ENCODE data around the gene DNM3.

DNM3 gene

DNA sequence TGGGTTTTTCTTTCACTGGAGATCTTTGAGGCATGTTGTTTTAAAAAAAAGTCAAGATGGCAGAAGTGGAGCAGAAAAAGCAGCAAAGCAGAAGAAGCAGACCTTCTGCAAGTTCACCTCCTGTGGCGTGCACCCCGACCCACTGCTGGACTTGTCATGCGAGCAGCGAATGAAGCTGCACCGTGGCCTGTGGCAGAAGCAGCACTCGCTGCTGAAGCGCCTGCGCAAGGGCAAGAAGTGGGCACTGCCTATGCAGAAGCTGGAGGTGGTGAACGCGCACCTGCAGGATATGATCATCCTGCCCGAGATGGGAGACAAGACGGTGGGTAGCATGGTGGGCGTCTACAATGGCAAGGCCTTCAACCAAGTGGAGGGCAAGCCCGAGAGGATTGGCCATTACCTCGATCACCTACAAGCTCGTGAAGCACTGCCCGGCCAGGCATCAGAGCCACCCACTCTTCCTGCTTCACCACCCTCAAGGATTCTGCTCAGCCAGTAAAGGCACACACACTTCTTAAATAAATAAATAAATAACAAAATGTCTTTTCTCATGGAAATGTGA, 37.8 kb upstream of the DNM3 start:
- TF ChIP-seq, protein P1, sequence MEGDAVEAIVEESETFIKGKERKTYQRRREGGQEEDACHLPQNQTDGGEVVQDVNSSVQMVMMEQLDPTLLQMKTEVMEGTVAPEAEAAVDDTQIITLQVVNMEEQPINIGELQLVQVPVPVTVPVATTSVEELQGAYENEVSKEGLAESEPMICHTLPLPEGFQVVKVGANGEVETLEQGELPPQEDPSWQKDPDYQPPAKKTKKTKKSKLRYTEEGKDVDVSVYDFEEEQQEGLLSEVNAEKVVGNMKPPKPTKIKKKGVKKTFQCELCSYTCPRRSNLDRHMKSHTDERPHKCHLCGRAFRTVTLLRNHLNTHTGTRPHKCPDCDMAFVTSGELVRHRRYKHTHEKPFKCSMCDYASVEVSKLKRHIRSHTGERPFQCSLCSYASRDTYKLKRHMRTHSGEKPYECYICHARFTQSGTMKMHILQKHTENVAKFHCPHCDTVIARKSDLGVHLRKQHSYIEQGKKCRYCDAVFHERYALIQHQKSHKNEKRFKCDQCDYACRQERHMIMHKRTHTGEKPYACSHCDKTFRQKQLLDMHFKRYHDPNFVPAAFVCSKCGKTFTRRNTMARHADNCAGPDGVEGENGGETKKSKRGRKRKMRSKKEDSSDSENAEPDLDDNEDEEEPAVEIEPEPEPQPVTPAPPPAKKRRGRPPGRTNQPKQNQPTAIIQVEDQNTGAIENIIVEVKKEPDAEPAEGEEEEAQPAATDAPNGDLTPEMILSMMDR (conservative IDR thresholded peaks at IDR 0.05; ENCODE audit: low read depth, low read length), result no peak
- H3K4me3 ChIP-seq (ENCODE audit: low read depth, low read length), result no peak overlapping the region
- no peak for DNase-seq (ENCODE audit: low read depth)

DNA sequence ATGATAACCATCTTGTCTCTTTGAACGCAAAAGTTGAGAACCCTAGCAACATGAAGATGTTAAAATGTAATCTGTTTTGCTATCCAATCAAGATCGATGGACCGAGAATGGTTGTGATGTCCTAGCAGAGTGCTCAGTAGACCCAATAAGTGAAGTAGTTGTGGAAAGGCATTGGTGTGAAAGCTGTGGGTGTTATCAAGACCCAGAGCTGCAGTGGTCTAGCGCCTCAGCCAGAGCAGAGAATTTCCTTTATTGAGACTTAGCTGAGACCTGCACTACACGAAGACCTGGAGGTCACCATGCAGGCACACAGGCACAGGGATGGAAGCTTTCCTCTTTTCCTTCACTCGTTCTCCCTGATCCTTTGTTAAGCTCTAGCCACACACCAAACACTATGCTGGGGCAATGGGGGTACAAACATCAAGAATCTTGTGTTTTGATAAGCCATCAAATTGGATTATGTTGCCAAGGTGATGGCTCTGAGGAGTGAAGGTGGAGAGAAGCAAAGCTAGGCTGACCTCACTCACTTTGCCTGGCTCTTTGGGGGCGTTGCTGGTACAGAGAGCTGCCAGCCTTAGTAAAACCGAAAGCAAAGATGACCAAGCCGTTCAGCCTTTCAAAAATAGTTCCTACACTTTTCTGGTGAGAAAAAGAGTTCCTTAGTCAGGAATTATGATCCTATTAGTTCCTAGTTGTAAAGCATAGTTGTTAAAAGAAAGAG, 35.7 kb upstream of the DNM3 start:
- no peak overlapping the region for H3K4me3 ChIP-seq (ENCODE audit: low read depth, low read length)
- DNase-seq (ENCODE audit: low read depth), result no peak
- TF ChIP-seq, protein P1 (conservative IDR thresholded peaks at IDR 0.05; ENCODE audit: low read depth, low read length), result no peak

DNA sequence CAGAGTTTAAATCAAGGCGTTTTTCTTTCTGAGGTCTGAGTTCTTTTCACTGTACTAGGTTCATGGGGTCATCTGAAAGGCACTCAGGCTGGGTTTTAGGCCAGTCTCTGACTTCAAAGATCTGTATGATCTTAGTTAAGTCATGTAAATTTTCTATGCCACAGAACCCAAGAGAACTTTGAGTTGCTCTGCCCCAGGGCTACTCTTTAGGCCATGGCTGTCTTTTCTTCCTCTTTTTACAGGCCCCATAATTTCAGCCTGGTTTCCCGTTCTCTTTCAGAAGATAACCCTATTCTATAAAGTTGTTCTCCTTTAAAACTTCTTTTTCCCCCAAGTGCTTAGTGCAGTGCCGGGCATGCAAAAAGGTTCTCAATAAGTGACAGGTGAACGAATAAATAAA, 33.7 kb upstream of the DNM3 start:
- no peak overlapping the region for H3K4me3 ChIP-seq (ENCODE audit: low read depth, low read length)
- no peak for DNase-seq (ENCODE audit: low read depth)
- TF ChIP-seq, protein P1 (conservative IDR thresholded peaks at IDR 0.05; ENCODE audit: low read depth, low read length), result no peak

DNA sequence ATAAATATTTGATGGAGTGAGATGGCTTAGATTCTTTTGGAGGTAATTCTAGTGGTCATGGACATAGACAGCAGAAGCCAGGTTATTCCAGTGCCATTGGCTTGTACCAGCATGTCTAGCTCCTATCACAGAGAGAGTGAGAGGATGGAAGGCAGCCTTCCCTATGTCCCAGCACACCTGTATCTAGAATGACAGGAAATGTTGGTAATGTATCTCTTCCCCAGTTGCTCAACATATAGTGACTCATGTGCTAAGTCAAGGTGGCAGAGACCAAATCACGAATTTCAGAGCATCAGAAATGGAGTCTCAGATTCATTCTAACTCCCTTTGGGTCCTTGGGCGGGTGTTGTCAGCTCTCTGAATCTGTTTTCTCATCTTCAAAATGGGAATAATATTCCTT, 31.5 kb upstream of the DNM3 start:
- TF ChIP-seq, protein P1 (conservative IDR thresholded peaks at IDR 0.05; ENCODE audit: low read depth, low read length), result no peak
- H3K4me3 ChIP-seq (ENCODE audit: low read depth, low read length), result no peak overlapping the region
- no peak for DNase-seq (ENCODE audit: low read depth)

DNA sequence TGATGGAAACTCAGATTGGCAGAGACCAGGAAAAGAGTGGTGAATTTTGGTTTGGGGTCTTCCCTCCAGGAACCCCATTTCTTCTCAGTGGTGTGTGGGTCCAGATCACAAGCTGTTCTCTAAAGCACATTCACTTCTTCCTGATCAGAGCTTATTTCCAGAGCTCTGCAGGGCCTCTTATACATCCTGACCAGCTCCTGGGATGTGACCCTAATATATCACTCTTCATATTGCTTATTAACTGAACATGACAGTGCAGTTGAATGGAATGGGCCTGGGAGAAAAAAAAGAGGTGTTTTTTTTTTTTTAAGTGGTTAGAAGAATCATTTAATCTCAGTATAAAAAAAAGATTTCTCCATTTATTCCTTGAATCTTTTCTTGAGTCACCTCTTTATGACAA, 29.6 kb upstream of the DNM3 start:
- TF ChIP-seq, protein P1 (conservative IDR thresholded peaks at IDR 0.05; ENCODE audit: low read depth, low read length), result no peak
- H3K4me3 ChIP-seq (ENCODE audit: low read depth, low read length), result no peak overlapping the region
- DNase-seq (ENCODE audit: low read depth), result no peak

DNA sequence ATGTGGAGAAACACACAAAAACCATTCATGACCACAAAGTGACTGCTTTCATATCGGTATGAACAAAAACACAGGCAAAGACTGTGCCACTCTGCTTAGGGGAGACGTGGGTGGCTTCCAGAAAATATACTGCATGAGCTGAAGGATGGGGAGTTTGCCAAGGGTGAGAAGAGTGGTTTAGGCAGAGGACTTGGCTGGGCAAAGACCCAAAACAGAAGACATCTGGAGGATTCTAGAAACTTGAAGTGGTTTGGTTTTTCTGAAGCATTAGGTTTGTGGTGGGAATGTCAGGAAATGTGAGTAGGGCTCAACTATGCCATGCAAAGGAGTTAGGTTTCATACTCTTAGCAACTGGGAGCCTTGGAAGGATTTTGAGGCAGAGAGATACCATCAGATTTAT, 26.6 kb upstream of the DNM3 start:
- DNase-seq (ENCODE audit: low read depth), result peak; percentile 14
- TF ChIP-seq, protein P1 (conservative IDR thresholded peaks at IDR 0.05; ENCODE audit: low read depth, low read length), result no peak
- no peak overlapping the region for H3K4me3 ChIP-seq (ENCODE audit: low read depth, low read length)

Measured in choroid plexus epithelial cell (primary cell).